Body of pancreas (tissue), 4 donors: Measurements from ENCODE around the gene RSPH1. TPM values are rescaled to one million over a fixed set of nuclear protein-coding genes. Genes with fewer than 3 reads are reported as not detected.

Experiments used
- ATAC-seq: fragments of 150-250 bp; one replicate; pipeline ENCODE4 v1.9.1; 2016
- DNase-seq, 4 donors: peaks; one replicate each; pipeline ENCODE4 v3.0.0-alpha.2; 2019
- H3K27ac ChIP-seq, 4 donors: fragments of 200-600 bp; sonication (generic); 1 replicate in 3 of 4; 2 replicates in 1 of 4; pipeline versions ENCODE4 v1.5.1 to v1.6.1; 2016 to 2019; ENCODE audit warnings: mild to moderate bottlenecking in 1 of 4, mixed read lengths in 1 of 4, moderate library complexity in 1 of 4
- H3K27me3 ChIP-seq, 2 donors: fragments of 200-600 bp; sonication (generic); one replicate each; pipeline ENCODE4 v1.6.0; 2016; ENCODE audit warnings: mild to moderate bottlenecking in 1 of 2
- H3K36me3 ChIP-seq, 2 donors: fragments of 200-600 bp; sonication (generic); replicated peaks in 1 of 2; 2 replicates each; pipeline ENCODE4 v1.5.1; 2016; ENCODE audit warnings: low read depth in 2 of 2; ENCODE audit not compliant: insufficient read depth in 1 of 2
- H3K4me1 ChIP-seq: fragments of 200-600 bp; sonication (generic); one replicate; pipeline ENCODE4 v1.6.0; 2016
- H3K4me3 ChIP-seq, 2 donors: fragments of 200-600 bp; sonication (generic); 1 replicate in 1 of 2; 2 replicates in 1 of 2; pipeline ENCODE4 v1.5.1; 2016 to 2019
- H3K9me3 ChIP-seq, 3 donors: fragments of 200-600 bp; sonication (generic); 1 replicate in 2 of 3; 2 replicates in 1 of 3; pipeline ENCODE4 v1.5.1; 2016
- POLR2A ChIP-seq, 3 donors: fragments of 450-650 bp; IDR thresholded peaks; one replicate each; pipeline ENCODE4 v1.6.1; 2016; ENCODE audit warnings: antibody characterized with exemption in 3 of 3, mild to moderate bottlenecking in 2 of 3
- WGBS, 2 donors: methylation state at CpG; one replicate each; pipeline ENCODE4 v1.1.5; 2017; 5-methylcytosine and 5-hydroxymethylcytosine counted together
- intact Hi-C: fragments of 100-400 bp; cut with DNase I; formaldehyde crosslinking; loops from one replicate; pipeline ENCODE4 v1.15.1; 2023
- total RNA-seq, 2 donors: library from RNA; depleted of rRNA; stranded (reverse); fragments of >200 nt; gene quantifications; one replicate each; pipeline ENCODE4 v1.1.0, GENCODE V29; 2016
- TF ChIP-seq, protein P1 (sequence below), 7 experiments: fragments of 450-650 bp in 4 of 7; fragments of 200-600 bp in 3 of 7; sonication (generic) in 3 of 7; IDR thresholded peaks; one replicate each; pipeline ENCODE4 v1.5.1; 2016 to 2019; ENCODE audit warnings: antibody characterized with exemption in 7 of 7

RSPH1 gene
- total RNA-seq, 2 donors from 2014 or later, result 1.6 to 2.3 TPM

- H3K27ac ChIP-seq, result no peak overlapping the region
- intact Hi-C loops, result no loop called here
- peaks cover 23% of the 10 kb centered on the region for H3K4me1 ChIP-seq
- H3K9me3 ChIP-seq, result no peaks in the 10 kb centered on the region
- WGBS, 2 donors, result 86 to 88% methylated on average over 14 of the region's 14 CpGs
- H3K4me3 ChIP-seq, result no peak overlapping the region
- TF ChIP-seq POLR2A (IDR thresholded peaks at IDR 0.05), result no peak
- TF ChIP-seq, protein P1, sequence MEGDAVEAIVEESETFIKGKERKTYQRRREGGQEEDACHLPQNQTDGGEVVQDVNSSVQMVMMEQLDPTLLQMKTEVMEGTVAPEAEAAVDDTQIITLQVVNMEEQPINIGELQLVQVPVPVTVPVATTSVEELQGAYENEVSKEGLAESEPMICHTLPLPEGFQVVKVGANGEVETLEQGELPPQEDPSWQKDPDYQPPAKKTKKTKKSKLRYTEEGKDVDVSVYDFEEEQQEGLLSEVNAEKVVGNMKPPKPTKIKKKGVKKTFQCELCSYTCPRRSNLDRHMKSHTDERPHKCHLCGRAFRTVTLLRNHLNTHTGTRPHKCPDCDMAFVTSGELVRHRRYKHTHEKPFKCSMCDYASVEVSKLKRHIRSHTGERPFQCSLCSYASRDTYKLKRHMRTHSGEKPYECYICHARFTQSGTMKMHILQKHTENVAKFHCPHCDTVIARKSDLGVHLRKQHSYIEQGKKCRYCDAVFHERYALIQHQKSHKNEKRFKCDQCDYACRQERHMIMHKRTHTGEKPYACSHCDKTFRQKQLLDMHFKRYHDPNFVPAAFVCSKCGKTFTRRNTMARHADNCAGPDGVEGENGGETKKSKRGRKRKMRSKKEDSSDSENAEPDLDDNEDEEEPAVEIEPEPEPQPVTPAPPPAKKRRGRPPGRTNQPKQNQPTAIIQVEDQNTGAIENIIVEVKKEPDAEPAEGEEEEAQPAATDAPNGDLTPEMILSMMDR (IDR thresholded peaks at IDR 0.05), result no peak
- ATAC-seq, result no peak
- H3K36me3 ChIP-seq, result peaks cover 0 to 2% of the 10 kb centered on the region in 2 donors
- H3K27me3 ChIP-seq, result no peaks in the 10 kb centered on the region
- DNase-seq, result no peak
These were observed 26.2 kb upstream of the RSPH1 start for GRCh38 chr21:42522271-42522670.

DNA sequence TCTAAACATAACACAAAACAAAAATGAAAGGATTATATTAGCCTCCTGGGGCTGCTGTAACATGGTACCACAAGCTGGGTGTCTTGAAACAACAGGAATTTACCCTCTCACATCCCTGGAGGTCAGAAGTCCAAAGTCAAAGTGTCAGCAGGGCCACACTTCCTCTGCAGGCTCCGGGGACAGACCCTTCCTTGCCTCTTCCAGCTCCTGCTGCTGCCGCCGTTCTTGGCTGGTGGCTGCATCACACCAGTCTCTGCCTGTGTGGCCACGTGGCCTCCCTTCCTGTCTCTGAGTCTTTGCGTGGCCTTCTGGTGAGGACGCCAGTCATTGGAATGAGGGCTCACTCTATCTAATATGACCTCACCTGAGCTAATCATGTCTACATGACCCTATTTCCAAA lies 25.8 kb upstream of the RSPH1 start:
- Histone ChIP-seq H3K27me3 (no peaks in the 10 kb centered on the region), H3K27ac (no peak overlapping the region), H3K4me3 (no peak overlapping the region), H3K9me3 (no peaks in the 10 kb centered on the region), H3K36me3 (peaks cover 0 to 2% of the 10 kb centered on the region in 2 donors), H3K4me1 (peaks cover 18% of the 10 kb centered on the region)
- no peak for ATAC-seq
- WGBS, 2 donors, result 74 to 77% methylated on average over 6 of the region's 6 CpGs
- no peak for DNase-seq
- intact Hi-C loops, result no loop called here
- TF ChIP-seq, protein P1 (IDR thresholded peaks at IDR 0.05), result no peak
- no peak for TF ChIP-seq POLR2A (IDR thresholded peaks at IDR 0.05)

- 73 to 95% methylated on average over 1 of the region's 1 CpG for WGBS, 2 donors
- no peaks in the 10 kb centered on the region for H3K27me3 ChIP-seq
- no peak overlapping the region for H3K4me3 ChIP-seq
- peaks cover 0 to 2% of the 10 kb centered on the region in 2 donors for H3K36me3 ChIP-seq
- H3K4me1 ChIP-seq, result peaks cover 14% of the 10 kb centered on the region
- no peaks in the 10 kb centered on the region for H3K9me3 ChIP-seq
- ATAC-seq (no peak), DNase-seq (no peak)
- intact Hi-C loops, result no loop called here
- no peak overlapping the region for H3K27ac ChIP-seq
- TF ChIP-seq, protein P1 (IDR thresholded peaks at IDR 0.05), result no peak
- no peak for TF ChIP-seq POLR2A (IDR thresholded peaks at IDR 0.05)
These were observed 25.4 kb upstream of the RSPH1 start for GRCh38 chr21:42521384-42521783.

GRCh38 chr21:42520628-42521253 lies 24.7 kb upstream of the RSPH1 start:
- no peak overlapping the region for H3K27ac ChIP-seq
- no peaks in the 10 kb centered on the region for H3K9me3 ChIP-seq
- intact Hi-C loops, result no loop called here
- H3K36me3 ChIP-seq, result peaks cover 0 to 2% of the 10 kb centered on the region in 2 donors
- ATAC-seq, result no peak
- H3K4me1 ChIP-seq, result peaks cover 11% of the 10 kb centered on the region
- no peak overlapping the region for H3K4me3 ChIP-seq
- 87 to 93% methylated on average over 18 of the region's 18 CpGs for WGBS, 2 donors
- no peak for TF ChIP-seq POLR2A (IDR thresholded peaks at IDR 0.05)
- TF ChIP-seq, protein P1 (IDR thresholded peaks at IDR 0.05), result no peak
- DNase-seq, result no peak
- H3K27me3 ChIP-seq, result no peaks in the 10 kb centered on the region

DNA sequence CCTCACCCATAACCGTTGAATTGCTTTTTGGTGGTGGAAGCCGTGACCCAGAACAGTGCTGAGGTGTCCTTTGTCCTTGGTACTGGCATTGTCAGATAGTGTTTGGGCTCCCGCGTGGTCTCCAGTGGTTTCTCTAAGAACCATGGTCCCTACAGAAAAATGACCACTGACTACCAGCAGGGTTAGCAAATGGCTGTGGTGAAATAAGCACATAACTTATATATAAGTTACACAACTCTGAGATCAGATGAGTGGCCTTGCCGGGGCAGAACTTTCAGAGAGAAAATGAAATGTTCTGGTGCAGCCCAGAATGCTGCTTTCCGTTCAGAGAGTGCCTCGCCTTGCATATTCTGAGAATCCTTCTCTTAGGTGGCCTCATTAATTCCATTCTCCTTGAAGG lies 22.6 kb upstream of the RSPH1 start:
- Histone ChIP-seq H3K27ac (no peak overlapping the region), H3K27me3 (no peaks in the 10 kb centered on the region), H3K9me3 (no peaks in the 10 kb centered on the region), H3K4me1 (peaks cover 16% of the 10 kb centered on the region), H3K36me3 (peaks cover 0 to 2% of the 10 kb centered on the region in 2 donors), H3K4me3 (no peak overlapping the region)
- intact Hi-C loops, result no loop called here
- ATAC-seq (no peak), DNase-seq (no peak)
- WGBS, 2 donors, result 88 to 92% methylated on average over 7 of the region's 7 CpGs
- no peak for TF ChIP-seq POLR2A (IDR thresholded peaks at IDR 0.05)
- TF ChIP-seq, protein P1 (IDR thresholded peaks at IDR 0.05), result no peak
